Ovary (tissue), 10 donors: ENCODE results near the gene UCK2. TPM values are rescaled to one million over a fixed set of nuclear protein-coding genes. Genes with fewer than 3 reads are reported as not detected.
"Not testable (repeated sequence)": the region's sequence is repeated elsewhere in the genome, so short reads cannot be mapped to it uniquely, and the experiment has no call there.

Experiments used
- DNase-seq, 5 donors: peaks; one replicate each; pipeline ENCODE4 v3.0.0-alpha.2; 2019 to 2020
- H3K27ac ChIP-seq, 2 donors: fragments of 200-600 bp; one replicate each; pipeline versions ENCODE4 v1.5.1 to v1.8.0; 2019 to 2022
- H3K27me3 ChIP-seq: fragments of 200-600 bp; one replicate; pipeline ENCODE4 v1.8.0; 2022
- H3K36me3 ChIP-seq: fragments of 200-600 bp; sonication (generic); one replicate; pipeline ENCODE4 v1.5.1; 2019
- H3K4me1 ChIP-seq: one replicate; pipeline ENCODE4 v1.8.1; 2013; ENCODE audit warnings: mild to moderate bottlenecking, moderate library complexity; ENCODE audit not compliant: insufficient read depth
- H3K4me3 ChIP-seq: fragments of 200-600 bp; sonication (generic); one replicate; pipeline ENCODE4 v1.5.1; 2017
- H3K9me3 ChIP-seq, 2 donors: fragments of 200-600 bp in 1 of 2; sonication (generic) in 1 of 2; one replicate each; pipeline versions ENCODE4 v1.5.1 to v1.8.1; 2013 to 2019; ENCODE audit warnings: mild to moderate bottlenecking in 1 of 2, moderate library complexity in 1 of 2
- CTCF ChIP-seq, 3 donors: fragments of 450-650 bp in 2 of 3; fragments of 200-600 bp in 1 of 3; IDR thresholded peaks; one replicate each; pipeline versions ENCODE4 v1.5.1 to v1.8.0; 2016 to 2022; ENCODE audit warnings: antibody characterized with exemption in 3 of 3, mild to moderate bottlenecking in 1 of 3
- EP300 ChIP-seq: sonication (generic); formaldehyde crosslinking; IDR thresholded peaks from one replicate; pipeline ENCODE4 v1.6.1; 2017; ENCODE audit warnings: antibody characterized with exemption
- POLR2A ChIP-seq: fragments of 450-650 bp; IDR thresholded peaks from one replicate; pipeline ENCODE4 v1.6.1; 2017; ENCODE audit warnings: antibody characterized with exemption, mild to moderate bottlenecking, moderate library complexity
- WGBS, 3 donors: extraction: QIAGEN DNeasy Blood & Tissue Kit in 1 of 3; methylation state at CpG; one replicate each; pipeline versions ENCODE4 v1.1.5 to v1.1.7; 2013 to 2017; 5-methylcytosine and 5-hydroxymethylcytosine counted together
- intact Hi-C, 4 donors: fragments of 100-400 bp; cut with DNase I; formaldehyde crosslinking; loops; one replicate each; pipeline versions ENCODE4 v1.11.0 to v1.15.1; 2022 to 2023
- long read RNA-seq, 3 donors: library from polyadenylated mRNA in 2 of 3; unstranded in 2 of 3; transcript quantifications; one replicate each; pipeline ENCODE4 v2.0.0 and lab custom pipeline, GENCODE V29; 2021 to 2026
- polyA plus RNA-seq, 2 donors: library from polyadenylated mRNA; stranded (reverse); fragments of 200-250 nt in 1 of 2; fragments of 350-450 nt in 1 of 2; fragmentation: Illumina TruSeq in 1 of 2; extraction: RNeasy Lipid Tissue Mini Kit (QIAGEN cat#74804) in 1 of 2; gene quantifications; one replicate each; pipeline ENCODE4 v1.2.3, GENCODE V29; 2013 to 2014
- total RNA-seq, 7 donors: library from RNA; depleted of rRNA in 2 of 7; stranded (reverse); fragments of >200 nt in 2 of 7; fragmentation: NEBNext Ultra II Directional in 3 of 7; extraction: Animal tissue kit (Norgen Biotek cat#: 25700) in 3 of 7; gene quantifications; one replicate each; pipeline versions ENCODE4 v1.1.0 to v1.2.4, GENCODE V29; 2016 to 2023
- donor health status: DM: no; HTN: no; CAD: no; lungs with moderate emphysema.
- donor health status: DM: no; HTN: no; CAD: no.
- donor health status: Bipolar disorder and iron deficiency.
- donor health status: DM: yes; HTN: yes; CAD: no.
- donor health status: DM: no; HTN: no; CAD: no.
- donor health status: DM: yes; HTN: yes; CAD: no.

UCK2 gene
- total RNA-seq: 10 to 100 TPM; 13.2 to 22.7 (median 17.1) TPM
- polyA plus RNA-seq: 10 to 100 TPM in 1 of 2 donors, 1 to 10 TPM in 1; 7.3 to 12.8 TPM
- long read RNA-seq, donor 1, partial matches to known transcripts: 0 of 13 reads
- long read RNA-seq, donor 1, other reads (novel, unspliced or antisense): 12 of 13 reads
- long read RNA-seq, donor 2, full-length matches to known transcripts: 17 of 17 reads
- long read RNA-seq, donor 2, partial matches to known transcripts: 0 of 17 reads
- long read RNA-seq, donor 2, other reads (novel, unspliced or antisense): 0 of 17 reads
- long read RNA-seq, donor 3, full-length matches to known transcripts: 14 of 21 reads
- long read RNA-seq, donor 3, partial matches to known transcripts: 1 of 21 reads
- long read RNA-seq, donor 3, other reads (novel, unspliced or antisense): 6 of 21 reads

GRCh38 chr1:165827268-165828102, at the start of gene UCK2:
Gene UCK2, plus strand, starts transcription at chr1:165827614. Its CDS starts 220 bp downstream, at chr1:165827834.
- peaks cover 0 to 4% of the 10 kb centered on the region in 2 donors for H3K9me3 ChIP-seq
- H3K4me3 ChIP-seq: peak within 1 kb of the TSS; percentile 89
- peak; percentile 60 to 77 (median 71) for DNase-seq
- H3K4me1 ChIP-seq: no peaks in the 10 kb centered on the region
- no peaks in the 10 kb centered on the region for H3K36me3 ChIP-seq
- H3K27me3 ChIP-seq: no peaks in the 10 kb centered on the region
- TF ChIP-seq CTCF (IDR thresholded peaks at IDR 0.05) (peak in 1 of 3 donors; percentile 28), EP300 (no peak)
- peak within 1 kb of the TSS; percentile 82 to 84 for H3K27ac ChIP-seq
- intact Hi-C loops: loop anchor here in 2 of 4 donors (5.0 to 10.0 kb wide), 2 partner anchors 63 to 85 kb away; partner anchors contain the start of gene TMCO1 (in 1 of the 2)
- WGBS, 3 donors: 0 to 1% (median 0%) methylated on average over 89 to 94 of the region's 94 CpGs

GRCh38 chr1:165778197-165778596, 49.2 kb upstream of the UCK2 start:
- H3K4me3 ChIP-seq, H3K4me1 ChIP-seq, H3K27ac ChIP-seq, intact Hi-C loops, H3K36me3 ChIP-seq, H3K9me3 ChIP-seq, H3K27me3 ChIP-seq, DNase-seq: not testable (repeated sequence)
- 56 to 97% (median 76%) methylated on average over 2 to 3 of the region's 3 CpGs for WGBS, 3 donors

- H3K4me3 ChIP-seq, H3K4me1 ChIP-seq, H3K36me3 ChIP-seq, DNase-seq, H3K9me3 ChIP-seq, intact Hi-C loops, H3K27me3 ChIP-seq, H3K27ac ChIP-seq: not testable (repeated sequence)
- 88 to 92% (median 90%) methylated on average over 11 of the region's 11 CpGs for WGBS, 3 donors
Observed at GRCh38 chr1:165783519-165783918, 43.9 kb upstream of the UCK2 start.

GRCh38 chr1:165787741-165788140, 39.7 kb upstream of the UCK2 start:
- H3K4me3 ChIP-seq: no peak overlapping the region
- DNase-seq: no peak
- WGBS, 3 donors: 95 to 97% (median 97%) methylated on average over 1 of the region's 1 CpG
- intact Hi-C loops: no loop called here
- no peaks in the 10 kb centered on the region for H3K4me1 ChIP-seq
- H3K27ac ChIP-seq: no peak overlapping the region
- no peaks in the 10 kb centered on the region for H3K27me3 ChIP-seq
- H3K9me3 ChIP-seq: peaks cover 0 to 3% of the 10 kb centered on the region in 2 donors
- TF ChIP-seq CTCF (IDR thresholded peaks at IDR 0.05) (no peak), EP300 (no peak), POLR2A (no peak)
- no peaks in the 10 kb centered on the region for H3K36me3 ChIP-seq

- no peaks in the 10 kb centered on the region for H3K9me3 ChIP-seq
- no peak for TF ChIP-seq POLR2A
- TF ChIP-seq EP300: no peak
- no peak for TF ChIP-seq CTCF (IDR thresholded peaks at IDR 0.05)
- H3K27ac ChIP-seq: no peak overlapping the region
- DNase-seq: no peak
- 56 to 61% (median 57%) methylated on average over 2 of the region's 2 CpGs for WGBS, 3 donors
- H3K4me1 ChIP-seq: no peaks in the 10 kb centered on the region
- no peaks in the 10 kb centered on the region for H3K27me3 ChIP-seq
- no peaks in the 10 kb centered on the region for H3K36me3 ChIP-seq
- intact Hi-C loops: no loop called here
- H3K4me3 ChIP-seq: no peak overlapping the region
Observed at GRCh38 chr1:165793951-165794350, 33.5 kb upstream of the UCK2 start.
